AG04449 (cell line): ENCODE results near the gene ADAMTS13.

Experiments used
- CTCF ChIA-PET: fragments of 350-600 bp; formaldehyde crosslinking; extraction: SDS; loops from one replicate; lab custom pipeline; 2021; ENCODE audit warnings: antibody characterized with exemption; lab: Yijun Ruan, JAX
- POLR2A ChIA-PET: fragments of 400-600, 350-600 bp; formaldehyde crosslinking; extraction: SDS; loops from one replicate; lab custom pipeline; 2020; ENCODE audit warnings: antibody characterized with exemption, inconsistent platforms; lab: Yijun Ruan, JAX
- DNase-seq: peaks from one replicate; pipeline ENCODE4 v3.0.0-alpha.2; 2010; ENCODE audit warnings: low read depth, low spot score
- H3K4me3 ChIP-seq: 2 replicates; pipeline ENCODE4 v1.5.1; 2011; ENCODE audit warnings: low read depth, mild to moderate bottlenecking, control low read depth, low read length
- TF ChIP-seq, protein P1 (sequence below): IDR thresholded peaks from one replicate; pipeline ENCODE4 v1.5.1; 2011; ENCODE audit warnings: mild to moderate bottlenecking, moderate library complexity, low read length, control low read depth, inconsistent platforms; ENCODE audit not compliant: insufficient read depth; ENCODE audit errors: missing control alignments

ADAMTS13 gene

DNA sequence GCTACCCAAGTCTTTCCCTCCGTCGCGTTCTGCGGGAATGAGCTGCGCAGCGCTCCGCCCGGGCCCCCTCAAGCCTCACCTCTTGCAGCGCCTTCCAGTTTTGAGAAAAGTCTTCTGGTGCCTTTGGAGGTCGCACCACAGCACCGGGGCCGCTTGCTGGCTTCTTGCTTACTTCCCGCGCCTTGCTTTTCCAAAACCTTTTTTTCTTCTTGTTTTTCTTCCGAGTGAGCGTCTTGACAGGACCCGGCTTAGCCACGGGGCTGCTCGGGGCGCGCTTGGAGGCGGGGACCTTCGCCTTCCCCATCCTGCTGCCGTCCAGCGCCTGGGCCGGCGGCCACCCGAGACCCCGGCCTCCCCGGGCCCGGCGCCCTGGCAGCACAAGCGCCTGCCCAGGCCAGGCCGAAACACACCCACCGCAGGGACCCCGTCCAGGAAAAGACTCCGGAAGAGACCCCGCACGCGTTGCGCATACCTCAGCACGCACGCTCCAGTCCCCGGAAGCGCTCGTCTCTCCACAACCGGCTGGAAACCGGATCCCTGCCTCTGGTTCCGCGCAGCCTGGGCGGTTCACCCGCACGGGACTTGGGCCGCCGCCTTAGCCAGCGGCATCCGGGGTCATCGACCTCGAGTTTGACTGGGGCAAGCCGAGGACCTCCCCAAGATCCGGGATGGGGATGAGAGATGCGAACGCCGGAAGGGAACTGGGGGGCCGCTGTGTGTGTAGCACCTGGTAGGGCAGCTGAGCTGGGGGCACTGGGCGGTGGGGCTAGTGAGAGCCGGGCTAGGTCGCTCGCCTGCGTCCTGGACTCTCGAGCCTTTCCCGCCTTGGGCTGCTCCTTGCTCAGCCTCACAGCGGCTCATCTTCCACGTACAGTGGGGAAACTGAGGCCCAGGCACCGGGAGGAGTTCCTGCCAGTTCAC is 4.4 kb upstream of the ADAMTS13 start, which contains the start of gene REXO4:
TSS of gene REXO4 (minus strand) at position 470 of the 921 bp plus-strand sequence. CDS start at position 304, 166 bp downstream.
- ChIA-PET POLR2A (interaction anchor here (0.6 to 1.3 kb wide), 2 partner anchors 26 to 61 kb away, joined by 3 to 4 read pairs; no protein-coding TSS in a partner anchor), CTCF (interaction anchor here (1.0 to 3.4 kb wide), 4 partner anchors 13 to 39 kb away, joined by 3 to 31 read pairs (median 4); no protein-coding TSS in a partner anchor)
- DNase-seq: peak; percentile 24
- H3K4me3 ChIP-seq: peak within 1 kb of the TSS; percentile 86
- TF ChIP-seq, protein P1, sequence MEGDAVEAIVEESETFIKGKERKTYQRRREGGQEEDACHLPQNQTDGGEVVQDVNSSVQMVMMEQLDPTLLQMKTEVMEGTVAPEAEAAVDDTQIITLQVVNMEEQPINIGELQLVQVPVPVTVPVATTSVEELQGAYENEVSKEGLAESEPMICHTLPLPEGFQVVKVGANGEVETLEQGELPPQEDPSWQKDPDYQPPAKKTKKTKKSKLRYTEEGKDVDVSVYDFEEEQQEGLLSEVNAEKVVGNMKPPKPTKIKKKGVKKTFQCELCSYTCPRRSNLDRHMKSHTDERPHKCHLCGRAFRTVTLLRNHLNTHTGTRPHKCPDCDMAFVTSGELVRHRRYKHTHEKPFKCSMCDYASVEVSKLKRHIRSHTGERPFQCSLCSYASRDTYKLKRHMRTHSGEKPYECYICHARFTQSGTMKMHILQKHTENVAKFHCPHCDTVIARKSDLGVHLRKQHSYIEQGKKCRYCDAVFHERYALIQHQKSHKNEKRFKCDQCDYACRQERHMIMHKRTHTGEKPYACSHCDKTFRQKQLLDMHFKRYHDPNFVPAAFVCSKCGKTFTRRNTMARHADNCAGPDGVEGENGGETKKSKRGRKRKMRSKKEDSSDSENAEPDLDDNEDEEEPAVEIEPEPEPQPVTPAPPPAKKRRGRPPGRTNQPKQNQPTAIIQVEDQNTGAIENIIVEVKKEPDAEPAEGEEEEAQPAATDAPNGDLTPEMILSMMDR: no peak

DNA sequence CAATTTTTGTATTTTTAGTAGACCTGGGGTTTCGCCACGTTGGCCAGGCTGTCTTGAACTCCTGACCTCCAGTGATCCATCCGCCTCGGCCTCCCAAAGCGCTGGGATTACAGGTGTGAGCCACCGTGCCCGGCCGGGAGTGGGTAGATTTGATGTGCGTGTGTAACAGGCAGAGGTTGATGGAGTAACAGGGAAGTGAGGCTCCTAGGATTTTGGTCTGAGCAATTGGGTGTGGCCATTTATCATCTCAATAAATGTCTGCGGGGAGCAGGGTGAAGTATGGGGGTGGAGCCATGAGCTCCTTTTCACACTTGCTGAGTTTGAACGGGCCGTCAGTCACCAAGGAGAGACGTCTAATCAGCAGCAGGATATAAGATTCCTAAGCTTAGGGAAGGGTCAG is 3.2 kb upstream of the ADAMTS13 start:
- POLR2A ChIA-PET: interaction anchor here (1.3 kb wide), 2 partner anchors 25 to 40 kb away, joined by 4 read pairs; partner anchors contain the start of gene CACFD1
- DNase-seq: no peak
- TF ChIP-seq, protein P1: no peak
- CTCF ChIA-PET: interaction anchor here (0.7 kb wide), 1 partner anchor 13 kb away, joined by 3 read pairs; no protein-coding TSS in a partner anchor
- no peak overlapping the region for H3K4me3 ChIP-seq

GRCh38 chr9:133420392-133420827 is 1.8 kb upstream of the ADAMTS13 start:
- H3K4me3 ChIP-seq: no peak overlapping the region
- DNase-seq: no peak
- TF ChIP-seq, protein P1: no peak
- ChIA-PET POLR2A (no interaction called here), CTCF (interaction anchor here (0.6 kb wide), 1 partner anchor 22 kb away, joined by 3 read pairs; no protein-coding TSS in a partner anchor)

- TF ChIP-seq, protein P1: no peak
- ChIA-PET POLR2A (no interaction called here), CTCF (no interaction called here)
- DNase-seq: no peak
- no peak overlapping the region for H3K4me3 ChIP-seq
These were observed 1.0 kb downstream of the ADAMTS13 start for GRCh38 chr9:133423216-133423615.

GRCh38 chr9:133424187-133424586 is 2.0 kb downstream of the ADAMTS13 start:
- ChIA-PET CTCF (no interaction called here), POLR2A (no interaction called here)
- TF ChIP-seq, protein P1: no peak
- no peak overlapping the region for H3K4me3 ChIP-seq
- no peak for DNase-seq

DNA sequence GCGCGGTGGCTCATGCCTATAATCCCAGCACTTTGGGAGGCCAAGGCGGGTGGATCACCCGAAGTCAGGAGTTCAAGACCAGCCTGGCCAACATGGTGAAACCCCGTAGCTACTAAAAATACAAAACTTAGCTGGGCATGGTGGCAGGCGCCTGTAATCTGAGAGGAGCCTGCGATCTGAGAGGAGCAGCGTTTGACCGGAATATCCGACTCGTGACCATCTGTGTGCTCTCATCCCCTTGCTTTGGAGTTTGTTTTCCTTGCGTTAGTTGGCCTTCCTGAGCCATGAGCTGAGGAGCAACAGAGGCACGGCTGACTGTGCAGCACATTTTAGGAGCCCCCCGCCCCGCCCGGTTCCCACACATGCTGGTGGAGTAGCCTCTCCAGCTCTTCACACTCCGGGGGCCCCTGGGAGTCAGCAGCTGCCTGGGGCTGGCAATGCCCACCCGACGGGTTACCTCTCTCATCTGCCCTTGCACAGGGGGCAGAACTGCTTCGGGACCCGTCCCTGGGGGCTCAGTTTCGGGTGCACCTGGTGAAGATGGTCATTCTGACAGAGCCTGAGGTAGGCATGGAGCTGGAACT is 3.0 kb downstream of the ADAMTS13 start:
- no peak for DNase-seq
- no peak overlapping the region for H3K4me3 ChIP-seq
- CTCF ChIA-PET: interaction anchor here (1.2 kb wide), 1 partner anchor 19 kb away, joined by 4 read pairs; no protein-coding TSS in a partner anchor
- TF ChIP-seq, protein P1: no peak
- POLR2A ChIA-PET: interaction anchor here (1.5 kb wide), 1 partner anchor 8 kb away, joined by 3 read pairs; no protein-coding TSS in a partner anchor
